ENCODE results near the gene DAZAP1. TPM values are rescaled to one million over a fixed set of nuclear protein-coding genes. Genes with fewer than 3 reads are reported as not detected.

DAZAP1 gene
- polyA plus RNA-seq, 1 donor (not counting 4 experiments of a cell fraction or from before 2014, with no cell fraction given): 99.2 TPM

- Histone ChIP-seq H4K20me1 (ENCODE audit: control insufficient read depth, extremely low read depth, insufficient read depth, low read length) (peaks cover 47% of the 10 kb centered on the region), H3K4me3 (ENCODE audit: control insufficient read depth in 2 of 3, extremely low read depth in 1 of 3, insufficient read depth in 2 of 3, low read depth in 1 of 3, low read length in 3 of 3) (peak overlapping the region; percentile 75 to 79 (median 77)), H3K36me3 (ENCODE audit: control insufficient read depth in 2 of 2, extremely low read depth in 1 of 2, insufficient read depth in 2 of 2, low read length in 2 of 2) (peaks cover 5 to 20% of the 10 kb centered on the region in 2 experiments), H2AFZ (ENCODE audit: control insufficient read depth, low read length) (no peak overlapping the region), H3K4me1 (ENCODE audit: control insufficient read depth, extremely low read depth, insufficient read depth, low read length) (peaks cover 37% of the 10 kb centered on the region), H3K9me1 (ENCODE audit: control insufficient read depth, extremely low read depth, insufficient read depth, low read length) (peaks cover 2% of the 10 kb centered on the region), H3K27ac (ENCODE audit: control insufficient read depth, insufficient read depth, low read length) (peak overlapping the region; percentile 86), H3K9ac (ENCODE audit: control insufficient read depth, extremely low read depth, insufficient read depth, low read length) (peak overlapping the region; percentile 95), H3K79me2 (ENCODE audit: control insufficient read depth, insufficient read depth, low read length) (peaks cover 58% of the 10 kb centered on the region), H3K27me3 (ENCODE audit: control insufficient read depth, extremely low read depth, insufficient read depth, low read length) (no peaks in the 10 kb centered on the region), H3K9me3 (ENCODE audit: control insufficient read depth, low read depth, low read length) (no peaks in the 10 kb centered on the region), H3K4me2 (ENCODE audit: control insufficient read depth, extremely low read depth, insufficient read depth, low read depth, low read length) (peak overlapping the region; percentile 88)
- dilution Hi-C loops (cut with MboI; ENCODE audit: extremely low pct_ligation_motif_present, low sequenced_read_pairs): no loop called here
- DNase-seq (ENCODE audit: low read depth, low spot score) (no peak), FAIRE-seq (no peak)
- TF ChIP-seq CTCF (optimal IDR thresholded peaks at IDR 0.05 in 1 of 3, IDR thresholded peaks at IDR 0.05 in 1 of 3, conservative IDR thresholded peaks at IDR 0.05 in 1 of 3; ENCODE audit: extremely low read depth in 1 of 3, insufficient read depth in 2 of 3, low read length in 3 of 3) (no peak), EZH2 (IDR thresholded peaks at IDR 0.05; ENCODE audit: low read length) (no peak)
These were observed 1.2 kb downstream of the DAZAP1 start for GRCh38 chr19:1408300-1409203.

GRCh38 chr19:1409204-1410005 is 2.0 kb downstream of the DAZAP1 start:
- dilution Hi-C loops (cut with MboI; ENCODE audit: extremely low pct_ligation_motif_present, low sequenced_read_pairs): no loop called here
- peaks cover 37% of the 10 kb centered on the region for H3K4me1 ChIP-seq (ENCODE audit: control insufficient read depth, extremely low read depth, insufficient read depth, low read length)
- no peak overlapping the region for H2AFZ ChIP-seq (ENCODE audit: control insufficient read depth, low read length)
- H3K9me3 ChIP-seq (ENCODE audit: control insufficient read depth, low read depth, low read length): no peaks in the 10 kb centered on the region
- H3K36me3 ChIP-seq (ENCODE audit: control insufficient read depth in 2 of 2, extremely low read depth in 1 of 2, insufficient read depth in 2 of 2, low read length in 2 of 2): peaks cover 5 to 20% of the 10 kb centered on the region in 2 experiments
- peak overlapping the region; percentile 75 to 79 (median 77) for H3K4me3 ChIP-seq (ENCODE audit: control insufficient read depth in 2 of 3, extremely low read depth in 1 of 3, insufficient read depth in 2 of 3, low read depth in 1 of 3, low read length in 3 of 3)
- H3K27ac ChIP-seq (ENCODE audit: control insufficient read depth, insufficient read depth, low read length): peak overlapping the region; percentile 86
- H4K20me1 ChIP-seq (ENCODE audit: control insufficient read depth, extremely low read depth, insufficient read depth, low read length): peaks cover 51% of the 10 kb centered on the region
- TF ChIP-seq EZH2 (IDR thresholded peaks at IDR 0.05; ENCODE audit: low read length): no peak
- TF ChIP-seq CTCF (optimal IDR thresholded peaks at IDR 0.05 in 1 of 3, IDR thresholded peaks at IDR 0.05 in 1 of 3, conservative IDR thresholded peaks at IDR 0.05 in 1 of 3; ENCODE audit: extremely low read depth in 1 of 3, insufficient read depth in 2 of 3, low read length in 3 of 3): no peak
- peak overlapping the region; percentile 95 for H3K9ac ChIP-seq (ENCODE audit: control insufficient read depth, extremely low read depth, insufficient read depth, low read length)
- H3K27me3 ChIP-seq (ENCODE audit: control insufficient read depth, extremely low read depth, insufficient read depth, low read length): no peaks in the 10 kb centered on the region
- H3K79me2 ChIP-seq (ENCODE audit: control insufficient read depth, insufficient read depth, low read length): peaks cover 67% of the 10 kb centered on the region
- DNase-seq (ENCODE audit: low read depth, low spot score) (no peak), FAIRE-seq (no peak)
- H3K9me1 ChIP-seq (ENCODE audit: control insufficient read depth, extremely low read depth, insufficient read depth, low read length): peaks cover 2% of the 10 kb centered on the region
- H3K4me2 ChIP-seq (ENCODE audit: control insufficient read depth, extremely low read depth, insufficient read depth, low read depth, low read length): peak overlapping the region; percentile 88

All from keratinocyte (primary cell).